HUES48 (cell line): ENCODE results near the gene ELL2.
"Not testable (repeated sequence)": the region's sequence is repeated elsewhere in the genome, so short reads cannot be mapped to it uniquely, and the experiment has no call there.

ENCODE experiments used
- H3K27ac ChIP-seq: one replicate; pipeline ENCODE4 v1.7.0; 2013; ENCODE audit warnings: low read depth, low read length, inconsistent platforms
- H3K27me3 ChIP-seq: 2 replicates; pipeline ENCODE4 v1.6.1; 2013; ENCODE audit warnings: mild to moderate bottlenecking, low read length; ENCODE audit not compliant: control insufficient read depth, insufficient read depth
- H3K36me3 ChIP-seq: 2 replicates; pipeline ENCODE4 v1.6.1; 2013; ENCODE audit warnings: low read length; ENCODE audit not compliant: control insufficient read depth, insufficient read depth
- H3K4me1 ChIP-seq: 2 replicates; pipeline ENCODE4 v1.6.1; 2013; ENCODE audit warnings: mild to moderate bottlenecking, low read length; ENCODE audit not compliant: control insufficient read depth, insufficient read depth
- H3K4me3 ChIP-seq: 2 replicates; pipeline ENCODE4 v1.5.1; 2013; ENCODE audit warnings: mild to moderate bottlenecking, low read depth, low read length
- H3K9ac ChIP-seq: 2 replicates; pipeline ENCODE4 v1.6.1; 2013; ENCODE audit warnings: mild to moderate bottlenecking, low read depth, low read length, moderate library complexity
- H3K9me3 ChIP-seq: 2 replicates; pipeline ENCODE4 v1.6.1; 2013; ENCODE audit warnings: low read length; ENCODE audit not compliant: control insufficient read depth, insufficient read depth

The ELL2 gene

DNA sequence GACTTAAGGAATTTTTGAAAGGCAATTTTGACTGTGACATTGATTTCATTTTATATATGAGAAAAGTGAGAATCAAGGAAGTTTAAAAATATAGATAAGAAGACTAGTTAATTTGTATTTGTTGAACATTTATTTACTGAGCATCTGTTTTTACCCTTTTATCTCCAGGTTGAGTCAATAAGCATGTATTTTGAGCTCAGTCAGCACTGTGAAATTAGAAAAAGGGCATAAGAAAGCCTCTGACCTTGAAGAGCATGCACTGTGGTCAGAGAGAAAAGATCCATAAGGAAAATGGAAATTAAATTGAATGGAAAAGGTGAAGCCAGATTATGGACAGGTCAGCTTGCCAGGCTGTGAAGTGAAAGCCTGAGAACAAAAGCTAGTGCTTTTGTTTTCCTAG is 44.4 kb downstream of the ELL2 start:
- peaks cover 16% of the 10 kb centered on the region for H3K4me1 ChIP-seq
- H3K27ac ChIP-seq, result no peak overlapping the region
- no peaks in the 10 kb centered on the region for H3K36me3 ChIP-seq
- no peak overlapping the region for H3K4me3 ChIP-seq
- H3K9ac ChIP-seq, result no peak overlapping the region
- H3K27me3 ChIP-seq, result no peaks in the 10 kb centered on the region
- H3K9me3 ChIP-seq, result no peaks in the 10 kb centered on the region

GRCh38 chr5:95916687-95917085 is 45.0 kb downstream of the ELL2 start:
- Histone ChIP-seq H3K27me3 (no peaks in the 10 kb centered on the region), H3K4me3 (no peak overlapping the region), H3K4me1 (peaks cover 16% of the 10 kb centered on the region), H3K27ac (no peak overlapping the region), H3K36me3 (no peaks in the 10 kb centered on the region), H3K9me3 (no peaks in the 10 kb centered on the region), H3K9ac (no peak overlapping the region)

DNA sequence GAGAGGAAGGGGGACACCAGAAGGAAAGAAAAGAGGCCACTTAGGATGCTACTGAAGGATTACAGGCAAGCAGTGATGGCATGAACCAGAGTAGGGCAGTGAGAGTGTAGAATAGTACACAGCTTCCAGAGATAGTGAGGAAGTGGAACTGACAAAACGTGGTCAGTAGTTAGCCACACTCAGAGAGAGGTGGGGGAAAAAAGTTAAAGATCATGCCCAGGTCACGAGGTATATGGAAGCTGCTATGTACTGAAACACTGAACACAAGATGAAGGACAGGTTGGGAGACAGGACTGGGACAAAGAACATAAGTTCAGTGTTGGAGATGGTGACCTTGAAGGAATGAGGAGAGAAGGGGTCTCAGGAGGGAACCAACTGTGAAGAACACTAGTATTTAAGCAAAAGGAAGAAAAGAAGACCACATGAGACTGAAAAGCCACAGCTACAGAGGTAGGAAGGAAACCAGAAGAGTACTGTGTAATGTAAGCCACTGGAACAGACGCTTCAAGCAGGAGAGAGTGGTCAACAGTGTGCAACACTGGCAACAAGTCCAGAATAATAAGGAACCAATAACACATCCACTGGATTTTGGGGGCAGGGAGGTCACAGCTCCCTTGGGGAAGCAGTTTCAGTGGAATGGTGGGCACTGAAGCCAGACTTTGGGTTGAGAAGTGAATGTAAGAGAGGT is 45.5 kb downstream of the ELL2 start:
- no peak overlapping the region for H3K27ac ChIP-seq
- no peak overlapping the region for H3K4me3 ChIP-seq

DNA sequence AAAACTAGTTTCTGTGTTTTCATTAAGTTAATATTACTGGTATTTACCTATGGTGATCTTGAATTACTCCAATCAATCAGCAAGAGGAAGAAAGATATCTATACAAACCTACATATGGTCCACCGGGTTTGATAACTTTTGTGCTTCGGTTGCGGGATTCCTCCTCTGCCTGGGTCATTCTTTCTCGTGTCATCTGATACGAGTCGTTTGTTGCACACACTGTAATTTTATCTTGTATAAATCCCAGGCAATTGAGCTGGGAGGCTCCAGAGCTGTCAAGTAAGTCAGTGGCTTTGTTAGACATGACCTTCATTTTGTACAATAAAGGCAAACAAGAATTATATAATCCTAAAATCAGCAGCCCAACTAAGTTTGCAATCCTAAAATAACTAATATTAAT is 48.0 kb downstream of the ELL2 start:
- Histone ChIP-seq H3K27ac (no peak overlapping the region), H3K36me3 (no peaks in the 10 kb centered on the region), H3K9ac (no peak overlapping the region), H3K9me3 (no peaks in the 10 kb centered on the region), H3K27me3 (no peaks in the 10 kb centered on the region), H3K4me1 (peaks cover 31% of the 10 kb centered on the region), H3K4me3 (no peak overlapping the region)

More for the DNA sequence above, 45.5 kb downstream of the ELL2 start:
- Histone ChIP-seq H3K9me3 (no peaks in the 10 kb centered on the region), H3K9ac (no peak overlapping the region), H3K36me3 (no peaks in the 10 kb centered on the region), H3K4me1 (peaks cover 16% of the 10 kb centered on the region), H3K27me3 (no peaks in the 10 kb centered on the region)

DNA sequence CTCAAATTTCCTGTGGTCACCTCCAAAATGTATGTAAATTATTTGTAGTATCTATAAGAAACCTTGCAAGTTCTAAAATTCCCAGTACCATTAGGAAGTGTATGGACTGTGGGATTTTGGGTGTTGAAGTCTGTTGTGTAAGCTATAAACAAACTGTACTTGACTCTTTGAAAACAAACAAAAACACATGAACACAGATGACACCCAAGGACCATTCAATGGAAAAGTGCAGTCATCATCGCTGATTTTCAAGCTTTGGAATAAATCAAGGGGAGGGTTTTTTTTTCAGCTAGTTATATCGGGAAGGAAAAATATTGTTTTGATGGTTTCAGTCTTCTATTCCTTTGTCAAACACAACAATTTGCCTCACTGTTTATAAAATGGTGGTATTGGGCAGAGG is 49.6 kb downstream of the ELL2 start:
- H3K27ac ChIP-seq, result no peak overlapping the region
- no peaks in the 10 kb centered on the region for H3K36me3 ChIP-seq
- H3K9ac ChIP-seq, result no peak overlapping the region
- no peak overlapping the region for H3K4me3 ChIP-seq
- H3K9me3 ChIP-seq, result no peaks in the 10 kb centered on the region
- H3K4me1 ChIP-seq, result peaks cover 27% of the 10 kb centered on the region
- H3K27me3 ChIP-seq, result no peaks in the 10 kb centered on the region

DNA sequence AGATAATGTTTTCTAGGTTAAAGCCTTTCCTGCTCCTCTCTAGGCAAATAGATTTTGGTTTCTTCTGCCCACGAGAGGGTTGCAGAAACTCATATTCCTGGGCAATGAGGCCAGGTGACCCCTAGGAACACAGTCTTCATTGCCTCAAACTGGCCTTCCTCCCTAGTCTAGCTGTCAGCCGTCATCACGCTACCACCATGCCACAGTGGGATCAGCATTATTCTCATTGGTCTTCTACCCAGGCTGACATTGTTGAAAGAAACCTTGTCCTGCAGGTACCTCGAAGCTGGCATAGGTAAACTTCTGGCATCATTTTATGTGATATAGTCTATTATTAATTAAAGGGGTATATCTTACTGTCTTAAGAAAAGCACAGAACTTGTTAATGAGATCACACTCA is 51.1 kb downstream of the ELL2 start:
- Histone ChIP-seq H3K27me3 (no peaks in the 10 kb centered on the region), H3K4me1 (peaks cover 15% of the 10 kb centered on the region), H3K27ac (no peak overlapping the region), H3K9me3 (no peaks in the 10 kb centered on the region), H3K4me3 (no peak overlapping the region), H3K36me3 (no peaks in the 10 kb centered on the region), H3K9ac (no peak overlapping the region)

- Histone ChIP-seq H3K9me3 (no peaks in the 10 kb centered on the region), H3K4me1 (peaks cover 15% of the 10 kb centered on the region), H3K4me3 (no peak overlapping the region), H3K27ac (no peak overlapping the region), H3K27me3 (no peaks in the 10 kb centered on the region), H3K36me3 (no peaks in the 10 kb centered on the region), H3K9ac (no peak overlapping the region)
Measured at GRCh38 chr5:95909738-95910137, 51.9 kb downstream of the ELL2 start.

GRCh38 chr5:95908799-95909198 is 52.9 kb downstream of the ELL2 start:
- no peaks in the 10 kb centered on the region for H3K27me3 ChIP-seq
- no peak overlapping the region for H3K27ac ChIP-seq
- H3K4me1 ChIP-seq, result peaks cover 15% of the 10 kb centered on the region
- no peaks in the 10 kb centered on the region for H3K36me3 ChIP-seq
- no peaks in the 10 kb centered on the region for H3K9me3 ChIP-seq
- no peak overlapping the region for H3K4me3 ChIP-seq
- no peak overlapping the region for H3K9ac ChIP-seq

DNA sequence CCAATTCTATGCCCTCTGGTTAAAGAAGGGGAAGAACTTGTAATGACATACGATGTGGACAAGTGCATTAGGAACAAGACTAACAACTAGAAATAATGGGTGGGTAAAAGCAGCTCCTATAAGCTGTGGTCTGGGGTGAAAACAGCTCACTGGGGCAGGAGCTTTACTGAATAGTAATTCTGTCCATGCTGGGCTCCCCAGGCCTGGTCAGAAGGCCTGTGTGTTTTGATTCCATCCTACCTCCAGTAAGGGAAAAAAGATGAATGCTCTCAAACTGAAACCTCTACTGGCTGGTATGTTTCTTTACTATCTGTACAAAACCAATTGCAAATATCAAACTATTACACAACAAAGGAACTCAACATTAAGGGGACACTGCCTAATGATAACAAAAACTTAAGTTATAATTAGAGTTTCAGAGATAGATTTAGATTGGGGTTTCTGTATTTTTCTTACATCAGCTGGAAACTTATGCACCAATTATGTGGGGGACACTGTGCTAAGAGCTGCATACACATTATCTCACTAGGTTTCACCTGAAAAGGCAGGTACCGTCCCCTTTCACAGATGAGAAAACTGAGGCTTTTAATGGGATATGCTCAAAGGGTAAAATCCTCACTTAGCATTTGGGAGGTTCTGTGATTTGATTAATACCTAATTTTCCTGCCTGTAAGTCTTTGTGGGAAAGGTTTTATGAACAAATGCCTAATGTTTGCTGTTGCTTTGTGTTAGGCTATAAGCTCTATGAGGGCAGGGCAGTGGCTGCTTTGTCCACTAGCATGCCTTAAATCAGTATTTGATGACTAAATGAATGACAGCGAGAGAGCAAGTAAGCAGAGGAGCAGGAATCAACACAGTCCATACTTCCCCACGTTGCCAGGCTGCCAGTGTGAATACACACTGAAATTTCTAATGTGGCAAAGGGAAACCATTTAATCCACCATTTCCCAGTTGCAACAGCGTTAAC is 53.6 kb downstream of the ELL2 start:
- H3K27ac ChIP-seq, result no peak overlapping the region
- no peaks in the 10 kb centered on the region for H3K27me3 ChIP-seq
- no peaks in the 10 kb centered on the region for H3K9me3 ChIP-seq
- no peaks in the 10 kb centered on the region for H3K36me3 ChIP-seq
- no peak overlapping the region for H3K4me3 ChIP-seq
- H3K4me1 ChIP-seq, result peaks cover 15% of the 10 kb centered on the region
- no peak overlapping the region for H3K9ac ChIP-seq

- Histone ChIP-seq H3K9me3 (no peaks in the 10 kb centered on the region), H3K4me3 (no peak overlapping the region), H3K4me1 (peaks cover 15% of the 10 kb centered on the region), H3K36me3 (no peaks in the 10 kb centered on the region), H3K27ac (no peak overlapping the region), H3K9ac (no peak overlapping the region), H3K27me3 (no peaks in the 10 kb centered on the region)
Measured at GRCh38 chr5:95907067-95907705, 54.5 kb downstream of the ELL2 start.

DNA sequence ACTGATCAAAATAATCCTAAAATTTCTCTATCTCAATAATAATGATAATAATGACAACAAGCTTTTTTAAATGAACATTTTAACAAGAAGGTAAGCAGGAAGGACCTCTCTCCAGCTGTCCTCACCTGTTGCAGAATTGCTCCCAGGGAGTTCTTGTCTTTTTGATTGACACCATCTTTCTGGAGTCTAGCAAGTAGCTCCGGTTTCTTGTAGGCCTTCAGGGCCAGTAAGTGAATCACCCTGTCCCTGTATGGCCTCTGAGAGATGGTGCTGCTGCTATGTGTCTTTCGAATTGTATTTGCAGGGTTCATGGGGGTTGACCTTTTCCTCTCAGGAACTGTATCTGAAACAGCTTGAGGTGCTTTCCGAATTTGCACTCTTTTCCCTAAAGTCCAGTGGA is 55.3 kb downstream of the ELL2 start:
- H3K27ac ChIP-seq, H3K27me3 ChIP-seq, H3K9ac ChIP-seq, H3K9me3 ChIP-seq, H3K4me3 ChIP-seq, H3K36me3 ChIP-seq: not testable (repeated sequence)
- H3K4me1 ChIP-seq, result peaks cover 15% of the 10 kb centered on the region
